Uterus (tissue), 4 donors: ENCODE measurements around the gene CLMP. TPM values are rescaled to one million over a fixed set of nuclear protein-coding genes. Genes with fewer than 3 reads are reported as not detected.
"Not testable (repeated sequence)": the region's sequence is repeated elsewhere in the genome, so short reads cannot be mapped to it uniquely, and the experiment has no call there.

ENCODE experiments used
- DNase-seq, 2 donors: peaks; one replicate each; pipeline ENCODE4 v3.0.0-alpha.2; 2019 to 2020
- H3K27ac ChIP-seq, 2 donors: fragments of 200-600 bp; sonication (generic); 1 replicate in 1 of 2; 2 replicates in 1 of 2; pipeline ENCODE4 v1.5.1; 2016 to 2018
- H3K27me3 ChIP-seq, 2 donors: fragments of 200-600 bp; sonication (generic); one replicate each; pipeline ENCODE4 v1.5.1; 2018 to 2019; ENCODE audit warnings: control low read depth in 1 of 2
- H3K36me3 ChIP-seq, 2 donors: fragments of 200-600 bp; sonication (generic); one replicate each; pipeline ENCODE4 v1.5.1; 2019; ENCODE audit warnings: control low read depth in 1 of 2
- H3K4me1 ChIP-seq, 2 donors: fragments of 200-600 bp; sonication (generic); one replicate each; pipeline ENCODE4 v1.5.1; 2018 to 2019; ENCODE audit warnings: control low read depth in 1 of 2
- H3K4me3 ChIP-seq, 2 donors: fragments of 200-600 bp; sonication (generic); 1 replicate in 1 of 2; 2 replicates in 1 of 2; pipeline ENCODE4 v1.5.1; 2018 to 2019; ENCODE audit warnings: mild to moderate bottlenecking in 1 of 2
- H3K9me3 ChIP-seq, 2 donors: fragments of 200-600 bp; sonication (generic); one replicate each; pipeline ENCODE4 v1.5.1; 2019; ENCODE audit warnings: control low read depth in 1 of 2
- POLR2A ChIP-seq, 2 donors: fragments of 450-650 bp; IDR thresholded peaks; one replicate each; pipeline ENCODE4 v1.6.1; 2016; ENCODE audit warnings: antibody characterized with exemption in 2 of 2, mild to moderate bottlenecking in 1 of 2, moderate library complexity in 1 of 2
- intact Hi-C: fragments of 100-400 bp; cut with DNase I; formaldehyde crosslinking; loops from one replicate; pipeline ENCODE4 v1.15.1; 2023; ENCODE audit warnings: low total_unique reads
- total RNA-seq, 4 donors: library from RNA; depleted of rRNA in 3 of 4; stranded (reverse); fragments of >200 nt in 3 of 4; gene quantifications; one replicate each; pipeline versions ENCODE4 v1.1.0 to v1.2.4, GENCODE V29; 2014 to 2023
- TF ChIP-seq, protein P1 (sequence below), 4 experiments: fragments of 200-600 bp in 2 of 4; fragments of 450-650 bp in 2 of 4; sonication (generic) in 2 of 4; IDR thresholded peaks; one replicate each; pipeline ENCODE4 v1.5.1; 2016 to 2019; ENCODE audit warnings: antibody characterized with exemption in 4 of 4, mild to moderate bottlenecking in 2 of 4, moderate library complexity in 1 of 4
- donor health status: DM: yes; HTN: yes; CAD: no.

The CLMP gene
- total RNA-seq, 4 donors from 2014 or later, result 51.6 to 143 (median 95.7) TPM

DNA sequence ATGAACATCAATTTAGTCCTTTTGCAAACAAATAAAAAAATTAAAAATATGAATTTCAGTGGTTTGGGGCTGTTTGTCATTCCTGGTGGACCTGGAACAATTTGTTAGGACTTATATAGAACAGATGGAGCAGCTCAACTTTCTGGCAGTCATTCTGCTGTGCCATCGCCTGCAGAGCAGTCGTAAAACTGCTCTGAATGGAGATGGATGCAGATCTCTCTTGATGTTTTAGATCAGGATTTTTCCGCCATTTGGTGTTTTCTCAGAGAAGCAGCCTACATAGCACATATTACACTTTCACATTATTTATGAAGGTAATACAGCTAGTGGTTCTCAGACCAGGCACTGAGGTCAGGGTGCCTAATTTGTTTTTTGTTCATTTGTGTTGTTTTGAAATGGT lies 101.3 kb downstream of the CLMP start:
- Histone ChIP-seq H3K27me3 (no peaks in the 10 kb centered on the region), H3K4me3 (no peak overlapping the region), H3K4me1 (no peaks in the 10 kb centered on the region), H3K27ac (no peak overlapping the region), H3K9me3 (no peaks in the 10 kb centered on the region), H3K36me3 (no peaks in the 10 kb centered on the region)
- no peak for TF ChIP-seq POLR2A (IDR thresholded peaks at IDR 0.05)
- TF ChIP-seq, protein P1, sequence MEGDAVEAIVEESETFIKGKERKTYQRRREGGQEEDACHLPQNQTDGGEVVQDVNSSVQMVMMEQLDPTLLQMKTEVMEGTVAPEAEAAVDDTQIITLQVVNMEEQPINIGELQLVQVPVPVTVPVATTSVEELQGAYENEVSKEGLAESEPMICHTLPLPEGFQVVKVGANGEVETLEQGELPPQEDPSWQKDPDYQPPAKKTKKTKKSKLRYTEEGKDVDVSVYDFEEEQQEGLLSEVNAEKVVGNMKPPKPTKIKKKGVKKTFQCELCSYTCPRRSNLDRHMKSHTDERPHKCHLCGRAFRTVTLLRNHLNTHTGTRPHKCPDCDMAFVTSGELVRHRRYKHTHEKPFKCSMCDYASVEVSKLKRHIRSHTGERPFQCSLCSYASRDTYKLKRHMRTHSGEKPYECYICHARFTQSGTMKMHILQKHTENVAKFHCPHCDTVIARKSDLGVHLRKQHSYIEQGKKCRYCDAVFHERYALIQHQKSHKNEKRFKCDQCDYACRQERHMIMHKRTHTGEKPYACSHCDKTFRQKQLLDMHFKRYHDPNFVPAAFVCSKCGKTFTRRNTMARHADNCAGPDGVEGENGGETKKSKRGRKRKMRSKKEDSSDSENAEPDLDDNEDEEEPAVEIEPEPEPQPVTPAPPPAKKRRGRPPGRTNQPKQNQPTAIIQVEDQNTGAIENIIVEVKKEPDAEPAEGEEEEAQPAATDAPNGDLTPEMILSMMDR (IDR thresholded peaks at IDR 0.05), result no peak
- intact Hi-C loops, result no loop called here
- DNase-seq, result no peak

DNA sequence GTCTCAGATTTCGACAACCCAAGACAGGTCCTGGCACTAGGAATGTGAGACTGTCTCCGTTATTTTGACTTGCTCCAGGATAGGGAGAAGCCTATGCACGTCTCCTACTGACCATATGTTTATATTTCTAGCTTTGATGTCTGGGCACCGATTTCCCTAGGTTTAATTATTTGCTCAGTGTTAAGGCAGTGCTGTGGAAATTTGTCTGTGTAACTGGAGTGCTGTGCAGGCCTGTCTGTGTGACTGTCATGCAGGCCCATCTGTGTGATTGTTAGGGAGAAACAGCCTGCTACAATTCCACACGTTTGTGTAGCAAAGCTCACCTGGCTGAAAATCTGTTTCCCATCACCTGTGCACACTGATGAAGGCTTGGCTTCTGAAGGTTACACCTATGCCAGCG lies 103.5 kb downstream of the CLMP start:
- DNase-seq, result no peak
- no peak overlapping the region for H3K4me3 ChIP-seq
- no peaks in the 10 kb centered on the region for H3K9me3 ChIP-seq
- H3K36me3 ChIP-seq, result no peaks in the 10 kb centered on the region
- no peak overlapping the region for H3K27ac ChIP-seq
- intact Hi-C loops, result no loop called here
- TF ChIP-seq, protein P1 (IDR thresholded peaks at IDR 0.05), result no peak
- TF ChIP-seq POLR2A (IDR thresholded peaks at IDR 0.05), result no peak
- no peaks in the 10 kb centered on the region for H3K4me1 ChIP-seq
- H3K27me3 ChIP-seq, result no peaks in the 10 kb centered on the region

DNA sequence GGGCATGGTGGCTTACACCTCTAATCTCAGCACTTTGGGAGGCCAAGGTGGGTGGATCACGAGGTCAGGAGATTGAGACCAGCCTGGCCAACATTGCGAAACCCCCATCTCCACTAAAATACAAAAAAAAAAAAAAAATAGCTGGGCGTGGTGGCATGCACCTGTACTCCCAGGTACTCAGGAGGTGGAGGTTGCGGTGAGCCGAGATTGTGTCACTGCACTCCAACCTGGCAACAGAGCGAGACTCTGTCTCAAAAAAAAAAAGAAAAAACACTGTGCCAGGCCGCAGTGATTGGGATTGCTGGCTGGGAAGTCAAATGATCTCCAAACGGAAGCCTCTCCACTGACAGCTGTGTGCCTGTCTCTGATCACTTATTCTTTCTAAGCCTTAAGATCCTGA lies 104.9 kb downstream of the CLMP start:
- H3K27ac ChIP-seq, H3K36me3 ChIP-seq, DNase-seq, H3K27me3 ChIP-seq, intact Hi-C loops, H3K9me3 ChIP-seq, H3K4me3 ChIP-seq, H3K4me1 ChIP-seq: not testable (repeated sequence)

DNA sequence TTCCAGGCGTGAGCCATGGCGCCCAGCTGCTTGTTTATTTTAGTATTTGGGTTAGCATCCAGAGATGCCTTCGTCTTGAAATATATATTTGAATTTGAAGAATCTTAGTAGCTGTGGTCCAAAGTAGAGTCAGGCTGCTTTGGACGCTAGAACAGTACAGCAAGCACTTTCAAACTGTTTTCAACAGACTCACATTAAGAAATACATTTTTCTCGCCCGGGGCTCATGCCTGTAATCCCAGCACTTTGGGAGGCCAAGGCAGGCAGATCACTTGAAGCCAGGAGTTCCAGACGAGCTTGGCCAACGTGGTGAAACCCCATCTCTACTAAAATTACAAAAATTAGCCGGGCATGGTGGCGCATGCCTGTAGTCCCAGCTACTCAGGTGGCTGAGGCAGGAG lies 106.2 kb downstream of the CLMP start:
- H3K27me3 ChIP-seq, intact Hi-C loops, DNase-seq: not testable (repeated sequence)

DNA sequence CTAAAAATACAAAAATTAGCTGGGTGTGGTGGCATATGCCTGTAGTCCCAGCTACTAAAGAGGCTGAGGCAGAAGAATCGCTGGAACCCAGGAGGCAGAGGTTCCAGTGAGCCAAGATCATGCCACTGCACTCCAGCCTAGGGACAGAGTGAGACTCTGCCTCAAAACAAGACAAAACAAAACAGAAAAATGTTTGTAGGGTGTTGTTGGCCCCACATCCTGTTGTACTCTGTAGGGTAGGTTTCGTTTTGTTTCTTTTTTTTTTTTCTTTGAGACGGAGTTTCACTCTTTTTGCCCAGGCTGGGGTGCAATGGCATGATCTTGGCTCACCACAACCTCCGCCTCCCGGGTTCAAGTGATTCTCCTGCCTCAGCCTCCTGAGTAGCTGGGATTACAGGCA lies 107.4 kb downstream of the CLMP start:
- intact Hi-C loops, DNase-seq, H3K4me1 ChIP-seq, H3K36me3 ChIP-seq, H3K27ac ChIP-seq, H3K27me3 ChIP-seq, H3K9me3 ChIP-seq, H3K4me3 ChIP-seq: not testable (repeated sequence)

More for the DNA sequence above, 106.2 kb downstream of the CLMP start:
- H3K27ac ChIP-seq, H3K4me3 ChIP-seq, H3K36me3 ChIP-seq, H3K4me1 ChIP-seq, H3K9me3 ChIP-seq: not testable (repeated sequence)

DNA sequence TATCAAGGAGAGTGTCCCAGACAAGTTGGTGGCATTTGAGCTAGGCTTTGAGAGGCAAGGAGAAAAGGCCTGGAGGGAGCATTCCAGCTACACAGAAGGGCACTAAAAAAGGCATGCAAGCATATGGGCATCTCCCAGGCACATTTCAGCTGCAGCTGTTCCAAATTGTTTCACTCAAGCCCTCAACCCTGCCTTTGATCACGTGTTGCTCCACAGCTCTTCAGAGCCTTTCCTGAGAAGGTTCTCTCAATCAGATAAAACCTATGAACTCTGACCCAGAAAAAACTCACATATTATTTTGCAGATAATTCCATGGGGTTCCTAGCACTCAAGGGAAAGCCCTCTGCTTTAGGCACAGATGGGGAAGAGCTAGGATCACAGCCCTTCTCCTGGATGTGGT lies 108.7 kb downstream of the CLMP start:
- no peak for TF ChIP-seq POLR2A (IDR thresholded peaks at IDR 0.05)
- TF ChIP-seq, protein P1 (IDR thresholded peaks at IDR 0.05), result no peak
- Histone ChIP-seq H3K27ac (no peak overlapping the region), H3K27me3 (no peaks in the 10 kb centered on the region), H3K4me1 (no peaks in the 10 kb centered on the region), H3K4me3 (no peak overlapping the region), H3K36me3 (no peaks in the 10 kb centered on the region), H3K9me3 (no peaks in the 10 kb centered on the region)
- intact Hi-C loops, result no loop called here
- no peak for DNase-seq

DNA sequence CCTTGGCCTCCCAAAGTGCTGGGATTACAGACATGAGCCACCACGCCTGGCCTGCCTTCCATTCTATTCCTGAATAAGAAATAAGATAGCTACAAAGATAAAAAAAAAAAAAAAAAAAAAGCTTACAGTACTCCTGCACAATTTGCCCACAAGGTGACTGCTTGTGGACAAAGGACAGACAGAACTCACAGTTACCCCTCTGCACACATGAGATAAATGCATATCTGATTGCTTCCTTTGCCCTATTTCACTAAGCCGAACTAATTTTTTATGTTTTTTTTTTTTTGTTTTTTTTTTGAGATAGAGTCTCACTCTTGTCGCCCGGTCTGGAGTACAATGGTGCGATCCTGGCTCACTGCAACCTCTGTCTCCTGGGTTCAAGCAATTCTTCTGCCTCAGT lies 109.6 kb downstream of the CLMP start:
- DNase-seq, result no peak
- TF ChIP-seq, protein P1 (IDR thresholded peaks at IDR 0.05), result no peak
- no peak for TF ChIP-seq POLR2A (IDR thresholded peaks at IDR 0.05)
- no peak overlapping the region for H3K4me3 ChIP-seq
- H3K9me3 ChIP-seq, result no peaks in the 10 kb centered on the region
- H3K36me3 ChIP-seq, result no peaks in the 10 kb centered on the region
- no peaks in the 10 kb centered on the region for H3K27me3 ChIP-seq
- H3K27ac ChIP-seq, result no peak overlapping the region
- no peaks in the 10 kb centered on the region for H3K4me1 ChIP-seq
- intact Hi-C loops, result no loop called here
